Keratinocyte (primary cell): ENCODE measurements around the gene BAZ1A. TPM values are rescaled to one million over a fixed set of nuclear protein-coding genes. Genes with fewer than 3 reads are reported as not detected.

Experiments
- DNase-seq: peaks from one replicate; pipeline ENCODE4 v3.0.0-alpha.2; 2011; ENCODE audit warnings: low read depth, missing footprints, low spot score
- FAIRE-seq: peaks from 2 replicates; lab custom pipeline; 2011; peaks lifted over from hg19 to GRCh38; lab: Jason Lieb, UNC
- H2AFZ ChIP-seq: 2 replicates; pipeline ENCODE4 v1.6.0; 2012; ENCODE audit warnings: low read length, control low read depth, inconsistent platforms; ENCODE audit not compliant: control insufficient read depth
- H3K27ac ChIP-seq: 2 replicates; pipeline ENCODE4 v1.5.1; 2011; ENCODE audit warnings: low read length; ENCODE audit not compliant: control insufficient read depth, insufficient read depth
- H3K27me3 ChIP-seq: 3 replicates; pipeline ENCODE4 v1.6.0; 2011; ENCODE audit warnings: low read length; ENCODE audit not compliant: control insufficient read depth, insufficient read depth; ENCODE audit errors: extremely low read depth
- H3K36me3 ChIP-seq, 2 experiments: 2 replicates in 1 of 2; 3 replicates in 1 of 2; pipeline ENCODE4 v1.5.1; 2011; ENCODE audit warnings: low read length in 2 of 2, mild to moderate bottlenecking in 1 of 2; ENCODE audit not compliant: control insufficient read depth in 2 of 2, insufficient read depth in 2 of 2; ENCODE audit errors: extremely low read depth in 1 of 2
- H3K4me1 ChIP-seq: 3 replicates; pipeline ENCODE4 v1.5.1; 2011; ENCODE audit warnings: low read length; ENCODE audit not compliant: control insufficient read depth, insufficient read depth; ENCODE audit errors: extremely low read depth
- H3K4me2 ChIP-seq: 3 replicates; pipeline ENCODE4 v1.6.0; 2011; ENCODE audit warnings: low read depth, low read length; ENCODE audit not compliant: control insufficient read depth, insufficient read depth; ENCODE audit errors: extremely low read depth
- H3K4me3 ChIP-seq, 3 experiments: fragments of 200-600 bp in 1 of 3; sonication (generic) in 1 of 3; 2 replicates in 2 of 3; 3 replicates in 1 of 3; pipeline ENCODE4 v1.5.1; 2011 to 2016; ENCODE audit warnings: low read length in 3 of 3, mild to moderate bottlenecking in 3 of 3, control low read depth in 2 of 3, inconsistent platforms in 1 of 3, low read depth in 1 of 3, mixed read lengths in 1 of 3, mixed run types in 1 of 3, moderate library complexity in 1 of 3; ENCODE audit not compliant: control insufficient read depth in 2 of 3, insufficient read depth in 2 of 3; ENCODE audit errors: extremely low read depth in 1 of 3
- H3K79me2 ChIP-seq: 2 replicates; pipeline ENCODE4 v1.6.0; 2012; ENCODE audit warnings: low read length; ENCODE audit not compliant: control insufficient read depth, insufficient read depth
- H3K9ac ChIP-seq: 3 replicates; pipeline ENCODE4 v1.6.0; 2011; ENCODE audit warnings: low read length; ENCODE audit not compliant: control insufficient read depth, insufficient read depth; ENCODE audit errors: extremely low read depth
- H3K9me1 ChIP-seq: 3 replicates; pipeline ENCODE4 v1.6.0; 2011; ENCODE audit warnings: low read length; ENCODE audit not compliant: control insufficient read depth, insufficient read depth; ENCODE audit errors: extremely low read depth
- H3K9me3 ChIP-seq: 2 replicates; pipeline ENCODE4 v1.5.1; 2012; ENCODE audit warnings: low read depth, low read length; ENCODE audit not compliant: control insufficient read depth
- H4K20me1 ChIP-seq: 3 replicates; pipeline ENCODE4 v1.6.0; 2011; ENCODE audit warnings: low read length; ENCODE audit not compliant: control insufficient read depth, insufficient read depth; ENCODE audit errors: extremely low read depth
- CTCF ChIP-seq, 3 experiments: IDR thresholded peaks in 1 of 3; conservative IDR thresholded peaks in 1 of 3; optimal IDR thresholded peaks in 1 of 3; 2 replicates in 2 of 3; 3 replicates in 1 of 3; pipeline versions ENCODE3 to v1.5.1; 2011; ENCODE audit warnings: low read length in 3 of 3, mild to moderate bottlenecking in 3 of 3, moderate library complexity in 2 of 3, control low read depth in 1 of 3, inconsistent platforms in 1 of 3; ENCODE audit not compliant: insufficient read depth in 2 of 3; ENCODE audit errors: extremely low read depth in 1 of 3
- EZH2 ChIP-seq: IDR thresholded peaks from one replicate; pipeline ENCODE4 v1.6.1; 2012; ENCODE audit warnings: inconsistent platforms, mild to moderate bottlenecking, low read length, moderate library complexity
- dilution Hi-C: fragments of 300-500 bp; cut with MboI; formaldehyde crosslinking; loops from one replicate; pipeline ENCODE4 v1.7.0; 2020; ENCODE audit warnings: low sequenced_read_pairs; ENCODE audit not compliant: extremely low pct_ligation_motif_present
- polyA plus RNA-seq, 5 experiments: library from polyadenylated mRNA; depleted of rRNA in 3 of 5; stranded (reverse) in 3 of 5; stranded (forward) in 1 of 5; unstranded in 1 of 5; fragments of >200 nt; gene quantifications; 1 replicate in 1 of 5; 2 replicates in 3 of 5; 3 replicates in 1 of 5; pipeline versions ENCODE4 v1.2.1 to v1.2.3, GENCODE V29; 2011 to 2012; ENCODE audit warnings: missing spikeins in 2 of 5, low read depth in 1 of 5, low replicate concordance in 1 of 5

BAZ1A gene
- polyA plus RNA-seq, 1 donor (not counting 4 experiments of a cell fraction or from before 2014, with no cell fraction given) = 52.0 TPM

- dilution Hi-C loops = no loop called here
- Histone ChIP-seq H3K4me3 (no peak overlapping the region), H2AFZ (no peak overlapping the region), H3K9ac (no peak overlapping the region), H3K27ac (no peak overlapping the region), H3K9me1 (no peaks in the 10 kb centered on the region), H3K4me1 (peaks cover 13% of the 10 kb centered on the region), H3K36me3 (peaks cover 0 to 4% of the 10 kb centered on the region in 2 experiments), H3K27me3 (no peaks in the 10 kb centered on the region), H3K9me3 (no peaks in the 10 kb centered on the region), H3K4me2 (no peak overlapping the region), H4K20me1 (no peaks in the 10 kb centered on the region), H3K79me2 (peaks cover 7% of the 10 kb centered on the region)
- FAIRE-seq (no peak), DNase-seq (no peak)
- TF ChIP-seq EZH2 = no peak
- no peak for TF ChIP-seq CTCF (optimal IDR thresholded peaks at IDR 0.05 in 1 of 3, IDR thresholded peaks at IDR 0.05 in 1 of 3, conservative IDR thresholded peaks at IDR 0.05 in 1 of 3; ENCODE audit: extremely low read depth in 1 of 3, insufficient read depth in 2 of 3, low read length in 3 of 3)
Observed at GRCh38 chr14:34710744-34711143, 164.4 kb downstream of the BAZ1A start.

GRCh38 chr14:34710006-34710405 is 165.2 kb downstream of the BAZ1A start:
- Histone ChIP-seq H3K79me2 (peaks cover 7% of the 10 kb centered on the region), H3K36me3 (peaks cover 0 to 4% of the 10 kb centered on the region in 2 experiments), H3K27ac (no peak overlapping the region), H4K20me1 (no peaks in the 10 kb centered on the region), H3K4me2 (no peak overlapping the region), H3K9me3 (no peaks in the 10 kb centered on the region), H3K9me1 (no peaks in the 10 kb centered on the region), H3K4me1 (peaks cover 10% of the 10 kb centered on the region), H3K9ac (no peak overlapping the region), H3K27me3 (no peaks in the 10 kb centered on the region), H3K4me3 (no peak overlapping the region), H2AFZ (no peak overlapping the region)
- dilution Hi-C loops = no loop called here
- no peak for TF ChIP-seq EZH2
- no peak for TF ChIP-seq CTCF (optimal IDR thresholded peaks at IDR 0.05 in 1 of 3, IDR thresholded peaks at IDR 0.05 in 1 of 3, conservative IDR thresholded peaks at IDR 0.05 in 1 of 3; ENCODE audit: extremely low read depth in 1 of 3, insufficient read depth in 2 of 3, low read length in 3 of 3)
- no peak for DNase-seq
- no peak for FAIRE-seq
